Measurements from ENCODE around the gene HSPB9.

The HSPB9 gene

DNA sequence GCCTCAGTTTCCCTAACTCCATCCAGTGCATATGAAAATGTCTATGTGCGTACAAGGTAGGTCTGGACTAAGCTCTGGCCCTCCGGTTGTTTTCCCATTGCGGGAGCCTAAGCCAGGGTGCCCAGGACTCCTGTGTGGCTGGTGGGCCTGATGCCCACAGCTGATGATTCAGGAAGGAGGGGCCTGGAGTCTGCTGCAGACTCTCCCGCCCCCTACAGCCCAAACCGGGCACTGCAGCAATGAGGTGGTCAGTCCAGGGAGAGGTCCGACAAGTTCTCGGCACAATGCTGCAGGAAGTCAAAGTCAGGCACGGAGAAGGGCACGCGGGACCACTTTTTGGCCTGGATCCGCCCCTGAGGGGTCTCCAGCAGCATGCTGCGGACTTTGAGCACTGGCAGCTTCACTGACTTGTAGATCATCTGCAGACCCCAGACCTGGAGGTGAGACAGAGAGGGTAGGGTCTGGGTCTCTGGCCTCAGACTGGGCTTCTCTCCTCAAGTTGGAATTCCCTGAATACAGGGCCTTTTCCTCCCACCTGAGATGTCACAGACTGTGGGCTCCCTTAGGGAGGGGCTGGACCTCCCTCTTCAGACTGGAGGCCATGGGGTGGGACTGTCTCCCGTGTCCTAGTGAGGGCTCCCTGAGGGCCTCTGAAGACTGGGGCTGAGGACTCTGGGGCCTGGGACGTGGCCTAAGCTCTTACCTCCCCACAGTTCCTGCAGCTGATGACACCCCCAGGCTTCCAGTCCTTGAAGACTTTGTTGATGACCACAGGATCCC lies 20.9 kb upstream of the HSPB9 start:
- Histone ChIP-seq H3K36me3 (ENCODE audit: control insufficient read depth, insufficient read depth, low read length) (no peaks in the 10 kb centered on the region), H3K27ac (ENCODE audit: insufficient read depth, low read depth, low read length, poor library complexity, severe bottlenecking) (no peak overlapping the region), H3K4me3 (ENCODE audit: insufficient read depth, low read depth, low read length) (no peak overlapping the region), H3K27me3 (ENCODE audit: control insufficient read depth, insufficient read depth, low read length, poor library complexity, severe bottlenecking) (peaks cover 31% of the 10 kb centered on the region), H3K4me1 (ENCODE audit: control insufficient read depth, insufficient read depth, low read length) (peaks cover 12% of the 10 kb centered on the region), H3K9me3 (ENCODE audit: control insufficient read depth, low read length) (no peaks in the 10 kb centered on the region)
- 40 to 42% methylated on average over 14 of the region's 14 CpGs for WGBS, 2 experiments

GRCh38 chr17:42103221-42103954 lies 19.2 kb upstream of the HSPB9 start:
- Histone ChIP-seq H3K27ac (ENCODE audit: insufficient read depth, low read depth, low read length, poor library complexity, severe bottlenecking) (no peak overlapping the region), H3K9me3 (ENCODE audit: control insufficient read depth, low read length) (no peaks in the 10 kb centered on the region), H3K27me3 (ENCODE audit: control insufficient read depth, insufficient read depth, low read length, poor library complexity, severe bottlenecking) (peaks cover 21% of the 10 kb centered on the region), H3K4me3 (ENCODE audit: insufficient read depth, low read depth, low read length) (no peak overlapping the region), H3K4me1 (ENCODE audit: control insufficient read depth, insufficient read depth, low read length) (no peaks in the 10 kb centered on the region), H3K36me3 (ENCODE audit: control insufficient read depth, insufficient read depth, low read length) (no peaks in the 10 kb centered on the region)
- 85 to 89% methylated on average over 11 of the region's 11 CpGs for WGBS, 2 experiments

DNA sequence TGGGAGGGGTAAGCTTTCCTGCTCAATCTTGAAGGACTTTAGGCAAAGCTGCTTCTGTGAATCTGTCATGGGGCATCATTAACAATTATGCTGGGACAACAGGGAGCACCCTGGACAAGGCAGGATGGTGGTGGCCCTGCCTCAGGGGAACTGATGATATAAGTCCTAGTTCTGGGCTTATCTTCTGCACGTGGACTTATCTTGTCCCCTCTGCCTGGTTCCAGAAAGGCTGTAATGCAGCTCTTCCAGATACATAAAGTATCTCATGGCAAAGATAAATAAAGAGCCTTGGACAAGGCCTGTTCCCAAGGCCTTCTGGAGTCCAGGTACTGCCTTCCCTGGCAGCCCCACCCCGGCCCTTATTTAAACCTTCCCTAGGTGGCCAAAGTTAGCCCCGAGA lies 18.3 kb upstream of the HSPB9 start:
- Histone ChIP-seq H3K27ac (ENCODE audit: insufficient read depth, low read depth, low read length, poor library complexity, severe bottlenecking) (no peak overlapping the region), H3K4me3 (ENCODE audit: insufficient read depth, low read depth, low read length) (no peak overlapping the region), H3K9me3 (ENCODE audit: control insufficient read depth, low read length) (no peaks in the 10 kb centered on the region), H3K4me1 (ENCODE audit: control insufficient read depth, insufficient read depth, low read length) (no peaks in the 10 kb centered on the region), H3K36me3 (ENCODE audit: control insufficient read depth, insufficient read depth, low read length) (no peaks in the 10 kb centered on the region), H3K27me3 (ENCODE audit: control insufficient read depth, insufficient read depth, low read length, poor library complexity, severe bottlenecking) (peaks cover 12% of the 10 kb centered on the region)
- WGBS, 2 experiments, result 88 to 89% methylated on average over 3 of the region's 3 CpGs

DNA sequence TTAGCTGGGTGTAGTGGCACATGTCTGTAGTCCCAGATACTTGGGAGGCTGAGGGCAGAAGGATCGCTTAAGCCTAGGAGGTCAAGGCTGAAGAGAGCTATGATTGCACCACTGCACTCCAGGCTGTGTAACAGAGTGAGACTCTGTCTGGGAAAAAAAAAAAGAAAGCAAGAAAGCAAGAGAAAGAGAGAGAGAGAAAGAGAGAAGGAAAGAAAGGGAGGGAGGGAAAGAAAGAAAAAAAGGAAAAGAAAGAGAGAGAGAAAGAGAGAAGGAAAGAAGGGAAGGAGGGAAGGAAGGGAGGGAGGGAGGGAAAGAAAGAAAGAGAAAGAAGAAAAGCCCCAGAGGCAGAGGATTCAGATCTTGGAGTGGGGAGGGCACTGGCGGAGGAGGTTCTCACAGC lies 16.6 kb upstream of the HSPB9 start:
- no peak overlapping the region for H3K27ac ChIP-seq (ENCODE audit: insufficient read depth, low read depth, low read length, poor library complexity, severe bottlenecking)
- no peak overlapping the region for H3K4me3 ChIP-seq (ENCODE audit: insufficient read depth, low read depth, low read length)
- WGBS, 2 experiments, result 91 to 95% methylated on average over 2 of the region's 2 CpGs
- peaks cover 12% of the 10 kb centered on the region for H3K27me3 ChIP-seq (ENCODE audit: control insufficient read depth, insufficient read depth, low read length, poor library complexity, severe bottlenecking)
- no peaks in the 10 kb centered on the region for H3K9me3 ChIP-seq (ENCODE audit: control insufficient read depth, low read length)
- no peaks in the 10 kb centered on the region for H3K36me3 ChIP-seq (ENCODE audit: control insufficient read depth, insufficient read depth, low read length)
- no peaks in the 10 kb centered on the region for H3K4me1 ChIP-seq (ENCODE audit: control insufficient read depth, insufficient read depth, low read length)

GRCh38 chr17:42107124-42107523 lies 15.5 kb upstream of the HSPB9 start:
- no peaks in the 10 kb centered on the region for H3K4me1 ChIP-seq (ENCODE audit: control insufficient read depth, insufficient read depth, low read length)
- H3K27me3 ChIP-seq (ENCODE audit: control insufficient read depth, insufficient read depth, low read length, poor library complexity, severe bottlenecking), result peaks cover 12% of the 10 kb centered on the region
- H3K27ac ChIP-seq (ENCODE audit: insufficient read depth, low read depth, low read length, poor library complexity, severe bottlenecking), result no peak overlapping the region
- peak overlapping the region; percentile 19 for H3K4me3 ChIP-seq (ENCODE audit: insufficient read depth, low read depth, low read length)
- H3K36me3 ChIP-seq (ENCODE audit: control insufficient read depth, insufficient read depth, low read length), result no peaks in the 10 kb centered on the region
- H3K9me3 ChIP-seq (ENCODE audit: control insufficient read depth, low read length), result no peaks in the 10 kb centered on the region
- WGBS, 2 experiments, result 56 to 57% methylated on average over 6 of the region's 6 CpGs

GRCh38 chr17:42107597-42108576 lies 14.7 kb upstream of the HSPB9 start:
- Histone ChIP-seq H3K36me3 (ENCODE audit: control insufficient read depth, insufficient read depth, low read length) (no peaks in the 10 kb centered on the region), H3K27me3 (ENCODE audit: control insufficient read depth, insufficient read depth, low read length, poor library complexity, severe bottlenecking) (peaks cover 12% of the 10 kb centered on the region), H3K4me3 (ENCODE audit: insufficient read depth, low read depth, low read length) (peak overlapping the region; percentile 19), H3K9me3 (ENCODE audit: control insufficient read depth, low read length) (no peaks in the 10 kb centered on the region), H3K4me1 (ENCODE audit: control insufficient read depth, insufficient read depth, low read length) (no peaks in the 10 kb centered on the region), H3K27ac (ENCODE audit: insufficient read depth, low read depth, low read length, poor library complexity, severe bottlenecking) (no peak overlapping the region)
- WGBS, 2 experiments, result 29% methylated on average over 51 of the region's 51 CpGs

GRCh38 chr17:42109086-42109485 lies 13.5 kb upstream of the HSPB9 start:
- Histone ChIP-seq H3K36me3 (ENCODE audit: control insufficient read depth, insufficient read depth, low read length) (no peaks in the 10 kb centered on the region), H3K4me3 (ENCODE audit: insufficient read depth, low read depth, low read length) (no peak overlapping the region), H3K9me3 (ENCODE audit: control insufficient read depth, low read length) (no peaks in the 10 kb centered on the region), H3K27ac (ENCODE audit: insufficient read depth, low read depth, low read length, poor library complexity, severe bottlenecking) (no peak overlapping the region), H3K4me1 (ENCODE audit: control insufficient read depth, insufficient read depth, low read length) (no peaks in the 10 kb centered on the region), H3K27me3 (ENCODE audit: control insufficient read depth, insufficient read depth, low read length, poor library complexity, severe bottlenecking) (peaks cover 12% of the 10 kb centered on the region)
- WGBS, 2 experiments, result 95 to 97% methylated on average over 9 of the region's 9 CpGs

DNA sequence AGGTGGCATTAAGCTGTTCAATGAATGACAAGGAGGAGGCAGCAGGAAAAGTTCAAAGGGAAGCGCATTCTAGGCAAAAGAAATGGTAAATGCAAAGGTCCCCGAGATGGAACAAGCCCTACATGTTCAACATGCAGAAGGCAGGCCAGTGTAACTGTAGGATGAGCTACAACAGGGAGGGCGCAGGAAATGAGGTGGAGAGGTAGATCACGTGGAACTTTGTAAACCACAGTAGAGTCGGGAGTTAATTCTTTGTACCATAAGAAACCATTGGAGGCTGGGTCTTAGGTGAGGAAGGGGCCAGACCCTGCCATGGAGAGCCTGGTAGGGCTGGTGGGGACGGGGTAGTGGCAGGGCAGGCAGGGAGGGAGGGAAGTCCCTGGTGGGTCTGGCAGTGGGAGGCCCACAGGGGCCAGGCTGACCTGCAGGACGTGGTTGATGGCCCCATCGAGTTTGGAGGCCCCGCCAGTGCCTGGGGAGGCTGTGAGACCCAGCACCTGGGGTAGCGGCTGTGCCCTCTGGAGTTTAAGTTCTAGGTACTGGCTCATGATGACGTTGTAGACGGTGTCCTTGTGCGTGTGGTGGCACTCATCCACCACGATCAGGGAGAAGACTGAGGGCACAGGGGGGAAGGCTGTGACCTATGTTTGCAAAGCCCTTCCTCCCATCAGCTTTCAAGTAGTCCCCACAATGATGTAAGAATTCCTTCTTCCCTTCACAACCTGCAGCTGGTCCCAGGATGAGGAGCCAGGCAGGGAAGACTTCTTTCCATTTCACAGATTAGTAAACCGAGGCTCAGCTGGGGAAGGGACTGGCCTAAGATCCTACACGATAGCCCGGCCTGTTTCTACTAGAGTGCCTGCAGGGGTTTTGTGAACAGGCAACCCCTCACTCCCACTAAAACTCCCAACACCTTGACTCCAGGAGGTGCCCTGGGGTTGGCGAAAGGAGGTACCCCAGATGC lies 12.0 kb upstream of the HSPB9 start:
- Histone ChIP-seq H3K36me3 (ENCODE audit: control insufficient read depth, insufficient read depth, low read length) (no peaks in the 10 kb centered on the region), H3K9me3 (ENCODE audit: control insufficient read depth, low read length) (no peaks in the 10 kb centered on the region), H3K4me3 (ENCODE audit: insufficient read depth, low read depth, low read length) (no peak overlapping the region), H3K27me3 (ENCODE audit: control insufficient read depth, insufficient read depth, low read length, poor library complexity, severe bottlenecking) (peaks cover 12% of the 10 kb centered on the region), H3K27ac (ENCODE audit: insufficient read depth, low read depth, low read length, poor library complexity, severe bottlenecking) (no peak overlapping the region), H3K4me1 (ENCODE audit: control insufficient read depth, insufficient read depth, low read length) (no peaks in the 10 kb centered on the region)
- 92 to 93% methylated on average over 18 of the region's 18 CpGs for WGBS, 2 experiments

- Histone ChIP-seq H3K27me3 (ENCODE audit: control insufficient read depth, insufficient read depth, low read length, poor library complexity, severe bottlenecking) (peaks cover 12% of the 10 kb centered on the region), H3K36me3 (ENCODE audit: control insufficient read depth, insufficient read depth, low read length) (no peaks in the 10 kb centered on the region), H3K9me3 (ENCODE audit: control insufficient read depth, low read length) (no peaks in the 10 kb centered on the region), H3K4me3 (ENCODE audit: insufficient read depth, low read depth, low read length) (no peak overlapping the region), H3K27ac (ENCODE audit: insufficient read depth, low read depth, low read length, poor library complexity, severe bottlenecking) (no peak overlapping the region), H3K4me1 (ENCODE audit: control insufficient read depth, insufficient read depth, low read length) (no peaks in the 10 kb centered on the region)
- 94 to 95% methylated on average over 11 of the region's 11 CpGs for WGBS, 2 experiments
These were observed 11.4 kb upstream of the HSPB9 start for GRCh38 chr17:42111265-42111636.

Data from ectodermal cell (in vitro differentiated cells).